ENCODE measurements around the gene GJB1. TPM values are rescaled to one million over a fixed set of nuclear protein-coding genes. Genes with fewer than 3 reads are reported as not detected.

Gene GJB1
- polyA plus RNA-seq, 3 donors: not detected

GRCh38 chrX:71215338-71215912 lies 7.6 kb upstream of the GJB1 start:
- no peaks in the 10 kb centered on the region for H3K27me3 ChIP-seq (ENCODE audit: control insufficient read depth in 2 of 2, insufficient read depth in 2 of 2, low read length in 2 of 2)
- H3K4me3 ChIP-seq (replicated peaks in 1 of 3; ENCODE audit: low read depth in 2 of 3, low read length in 3 of 3): no peak overlapping the region
- Mint-ChIP-seq H3K36me3 (no peaks in the 10 kb centered on the region), H3K9me3 (peaks cover 0 to 5% (median 0%) of the 10 kb centered on the region in 7 donors), H3K4me3 (no peak overlapping the region), H3K27me3 (ENCODE audit: low read depth in 3 of 3) (peaks cover under 1 to 11% (median 7%) of the 10 kb centered on the region in 3 donors), H3K4me1 (no peaks in the 10 kb centered on the region), H3K27ac (no peak overlapping the region)
- no peaks in the 10 kb centered on the region for H3K4me1 ChIP-seq (ENCODE audit: control insufficient read depth in 1 of 2, insufficient read depth in 2 of 2, low read length in 2 of 2)
- H3K9ac ChIP-seq (ENCODE audit: insufficient read depth, low read length, poor library complexity, severe bottlenecking): no peak overlapping the region
- WGBS (ENCODE audit: insufficient coverage): 100% methylated on average over 1 of the region's 10 CpGs
- H3K79me2 ChIP-seq (ENCODE audit: insufficient read depth, low read length): no peaks in the 10 kb centered on the region
- no peak overlapping the region for H3K27ac ChIP-seq (ENCODE audit: low read depth in 1 of 2, low read length in 2 of 2)
- H3K9me3 ChIP-seq (replicated peaks in 1 of 2; ENCODE audit: control insufficient read depth in 1 of 2, insufficient read depth in 1 of 2, low read length in 2 of 2): no peaks in the 10 kb centered on the region
- TF ChIP-seq CTCF (IDR thresholded peaks at IDR 0.05): no peak
- no peaks in the 10 kb centered on the region for H3K36me3 ChIP-seq (replicated peaks in 1 of 2; ENCODE audit: control insufficient read depth in 1 of 2, insufficient read depth in 2 of 2, low read length in 2 of 2)
- no peak for DNase-seq
- H3K4me2 ChIP-seq (replicated peaks; ENCODE audit: extremely low read depth, low read length, poor library complexity, severe bottlenecking): no peak overlapping the region
- H2AFZ ChIP-seq (ENCODE audit: insufficient read depth, low read depth, low read length, poor library complexity, severe bottlenecking): no peak overlapping the region
- intact Hi-C loops (cut with micrococcal nuclease): no loop called here
- H4K20me1 ChIP-seq (ENCODE audit: insufficient read depth, low read length): no peaks in the 10 kb centered on the region

GRCh38 chrX:71216485-71216884 lies 6.5 kb upstream of the GJB1 start:
- H3K79me2 ChIP-seq (ENCODE audit: insufficient read depth, low read length): no peaks in the 10 kb centered on the region
- TF ChIP-seq CTCF (IDR thresholded peaks at IDR 0.05): no peak
- Mint-ChIP-seq H3K9me3 (peaks cover 0 to 5% (median 0%) of the 10 kb centered on the region in 7 donors), H3K27ac (no peak overlapping the region), H3K4me3 (no peak overlapping the region), H3K36me3 (no peaks in the 10 kb centered on the region), H3K27me3 (ENCODE audit: low read depth in 3 of 3) (peaks cover 0 to 8% (median 7%) of the 10 kb centered on the region in 3 donors), H3K4me1 (no peaks in the 10 kb centered on the region)
- no peak overlapping the region for H3K4me3 ChIP-seq (replicated peaks in 1 of 3; ENCODE audit: low read depth in 2 of 3, low read length in 3 of 3)
- no peak overlapping the region for H3K4me2 ChIP-seq (replicated peaks; ENCODE audit: extremely low read depth, low read length, poor library complexity, severe bottlenecking)
- H2AFZ ChIP-seq (ENCODE audit: insufficient read depth, low read depth, low read length, poor library complexity, severe bottlenecking): no peak overlapping the region
- WGBS (ENCODE audit: insufficient coverage): 61% methylated on average over 3 of the region's 6 CpGs
- H3K4me1 ChIP-seq (ENCODE audit: control insufficient read depth in 1 of 2, insufficient read depth in 2 of 2, low read length in 2 of 2): no peaks in the 10 kb centered on the region
- no peak overlapping the region for H3K9ac ChIP-seq (ENCODE audit: insufficient read depth, low read length, poor library complexity, severe bottlenecking)
- no peak overlapping the region for H3K27ac ChIP-seq (ENCODE audit: low read depth in 1 of 2, low read length in 2 of 2)
- DNase-seq: no peak
- H3K36me3 ChIP-seq (replicated peaks in 1 of 2; ENCODE audit: control insufficient read depth in 1 of 2, insufficient read depth in 2 of 2, low read length in 2 of 2): no peaks in the 10 kb centered on the region
- intact Hi-C loops (cut with micrococcal nuclease): no loop called here
- H3K9me3 ChIP-seq (replicated peaks in 1 of 2; ENCODE audit: control insufficient read depth in 1 of 2, insufficient read depth in 1 of 2, low read length in 2 of 2): no peaks in the 10 kb centered on the region
- H3K27me3 ChIP-seq (ENCODE audit: control insufficient read depth in 2 of 2, insufficient read depth in 2 of 2, low read length in 2 of 2): no peaks in the 10 kb centered on the region
- H4K20me1 ChIP-seq (ENCODE audit: insufficient read depth, low read length): no peaks in the 10 kb centered on the region
